ENCODE data around the gene BTBD9. TPM values are rescaled to one million over a fixed set of nuclear protein-coding genes. Genes with fewer than 3 reads are reported as not detected.

Gene BTBD9
- total RNA-seq, 1 experiment from 2014 or later = 8.9 TPM

DNA sequence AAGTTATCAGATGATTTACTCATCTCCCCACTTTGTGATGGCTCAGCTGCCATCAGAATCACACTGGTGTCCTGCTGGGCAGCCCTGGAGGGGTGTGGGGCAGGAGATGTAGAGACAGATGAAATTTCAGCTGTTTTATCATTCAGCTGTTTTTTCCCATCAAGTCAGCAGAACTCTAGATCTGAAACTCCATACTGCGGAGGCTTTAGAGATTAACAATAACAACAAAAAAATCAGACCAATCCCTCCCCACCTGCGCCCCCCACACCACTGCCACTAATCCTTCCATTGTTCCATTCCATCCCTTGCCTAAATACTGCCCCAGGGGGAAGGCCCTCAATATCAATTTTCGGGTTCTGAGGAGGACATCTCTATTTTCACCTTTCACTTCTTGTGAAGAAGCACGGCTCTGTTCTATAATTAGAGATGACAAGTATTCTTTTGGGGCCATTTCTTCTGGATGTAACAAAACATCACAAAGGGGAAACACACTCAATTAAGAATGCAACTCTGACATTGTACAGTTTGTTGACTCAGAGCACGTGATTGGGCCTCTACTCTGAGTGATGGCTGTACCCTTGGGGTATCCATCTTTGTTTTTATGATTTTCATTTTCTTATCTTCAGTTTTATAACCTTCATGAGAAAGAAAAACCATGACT is 423.9 kb downstream of the BTBD9 start:
- H3K4me1 Mint-ChIP-seq = peaks cover 38 to 45% of the 10 kb centered on the region in 2 experiments
- no peaks in the 10 kb centered on the region for H3K27me3 ChIP-seq (ENCODE audit: insufficient read depth, low read length)
- H3K79me1 ChIP-seq (ENCODE audit: insufficient read depth, low read depth, low read length, poor library complexity, severe bottlenecking) = no peaks in the 10 kb centered on the region
- no peaks in the 10 kb centered on the region for H3K79me2 ChIP-seq (ENCODE audit: insufficient read depth, low read length)
- no peaks in the 10 kb centered on the region for H3K9me3 Mint-ChIP-seq
- no peaks in the 10 kb centered on the region for H3K36me3 Mint-ChIP-seq (ENCODE audit: insufficient read depth in 1 of 3, low read depth in 3 of 3)
- no peak overlapping the region for H3K4me2 ChIP-seq (ENCODE audit: insufficient read depth, insufficient read length, low read length)
- no peak overlapping the region for H2BK20ac ChIP-seq (ENCODE audit: low read depth, low read length, poor library complexity, severe bottlenecking)
- H4K5ac ChIP-seq (ENCODE audit: insufficient read length, low read depth, low read length) = no peak overlapping the region
- H4K91ac ChIP-seq (ENCODE audit: insufficient read length, low read depth, low read length) = no peak overlapping the region
- no peak overlapping the region for H3K18ac ChIP-seq (ENCODE audit: insufficient read length, low read depth, low read length)
- H3K27ac ChIP-seq (ENCODE audit: insufficient read length, low read depth, low read length) = no peak overlapping the region
- no peaks in the 10 kb centered on the region for H4K20me1 ChIP-seq (ENCODE audit: control insufficient read depth, insufficient read depth, insufficient read length)
- H3K4me3 Mint-ChIP-seq = no peak overlapping the region
- H2BK15ac ChIP-seq (ENCODE audit: low read depth, low read length) = no peak overlapping the region
- no peaks in the 10 kb centered on the region for H3K9me3 ChIP-seq (ENCODE audit: control insufficient read depth, low read depth, low read length)
- H3K27me3 Mint-ChIP-seq (ENCODE audit: low read depth) = no peaks in the 10 kb centered on the region
- H3K23ac ChIP-seq (ENCODE audit: insufficient read length, low read depth, low read length) = no peak overlapping the region
- WGBS (ENCODE audit: extremely low coverage, insufficient read length, low lambda C conversion rate) = no CpG with 5 or more reads among the region's 5 CpGs
- no peak overlapping the region for H2AK5ac ChIP-seq (ENCODE audit: insufficient read length, low read length)
- H3K4me1 ChIP-seq (ENCODE audit: insufficient read depth, low read length) = peaks cover 10% of the 10 kb centered on the region; the same call in 1 of the 2 replicates
- H2AFZ ChIP-seq (ENCODE audit: low read length) = no peak overlapping the region
- H2BK5ac ChIP-seq (ENCODE audit: insufficient read length, low read length) = no peak overlapping the region
- no peak overlapping the region for H3K9ac ChIP-seq (ENCODE audit: extremely low read depth, insufficient read length, low read length)
- H2BK120ac ChIP-seq (ENCODE audit: low read depth, low read length, poor library complexity, severe bottlenecking) = no peak overlapping the region
- H3T11ph ChIP-seq (ENCODE audit: low read length) = no peak overlapping the region
- H3K4ac ChIP-seq (ENCODE audit: low read depth, low read length) = no peak overlapping the region
- H3K14ac ChIP-seq (ENCODE audit: insufficient read depth, low read length) = no peak overlapping the region
- no peak overlapping the region for H2BK12ac ChIP-seq (ENCODE audit: insufficient read length, low read depth, low read length)
- no peak overlapping the region for H3K56ac ChIP-seq (ENCODE audit: insufficient read length, low read depth, low read length)
- no peak for TF ChIP-seq CTCF (conservative IDR thresholded peaks at IDR 0.05)
- H3K23me2 ChIP-seq (ENCODE audit: insufficient read length, low read depth, low read length, poor library complexity, severe bottlenecking) = no peaks in the 10 kb centered on the region
- H4K8ac ChIP-seq (replicated peaks; ENCODE audit: insufficient read length, low read depth, low read length) = no peak overlapping the region
- no peak for DNase-seq
- peak overlapping the region in 2 of 3 experiments; percentile 29 to 62; a peak in 3 of 7 replicates for H3K27ac Mint-ChIP-seq

Data from H9 (cell line).